Hepatocyte (in vitro differentiated cells): Measurements from ENCODE around the gene CGB5. TPM values are rescaled to one million over a fixed set of nuclear protein-coding genes. Genes with fewer than 3 reads are reported as not detected.

Source experiments
- DNase-seq: peaks from one replicate; pipeline ENCODE4 v3.0.0-alpha.2; 2016; ENCODE audit warnings: low spot score
- H2AFZ ChIP-seq: fragments of 200-600 bp; sonication (generic); 2 replicates; pipeline ENCODE4 v1.6.0; 2016; ENCODE audit warnings: antibody characterized with exemption, mild to moderate bottlenecking
- H3K27ac ChIP-seq: fragments of 200-600 bp; sonication (generic); 2 replicates; pipeline ENCODE4 v1.5.1; 2016; ENCODE audit warnings: mild to moderate bottlenecking
- H3K27me3 ChIP-seq: fragments of 200-600 bp; sonication (generic); 2 replicates; pipeline ENCODE4 v1.6.1; 2016
- H3K36me3 ChIP-seq: fragments of 200-600 bp; sonication (generic); replicated peaks from 2 replicates; pipeline ENCODE4 v1.5.1; 2016; ENCODE audit warnings: low read depth; ENCODE audit not compliant: insufficient read depth
- H3K4me1 ChIP-seq: fragments of 200-600 bp; sonication (generic); 2 replicates; pipeline ENCODE4 v1.5.1; 2016; ENCODE audit warnings: mild to moderate bottlenecking, moderate library complexity; ENCODE audit not compliant: insufficient read depth
- H3K4me2 ChIP-seq: fragments of 200-600 bp; sonication (generic); 2 replicates; pipeline ENCODE4 v1.6.0; 2016
- H3K4me3 ChIP-seq: fragments of 200-600 bp; sonication (generic); 2 replicates; pipeline ENCODE4 v1.5.1; 2016; ENCODE audit warnings: mild to moderate bottlenecking
- H3K79me2 ChIP-seq: fragments of 200-600 bp; sonication (generic); 2 replicates; pipeline ENCODE4 v1.6.0; 2017; ENCODE audit warnings: mild to moderate bottlenecking
- H3K9me2 ChIP-seq: fragments of 200-600 bp; sonication (generic); replicated peaks from 2 replicates; pipeline ENCODE4 v1.6.0; 2017; ENCODE audit warnings: mild to moderate bottlenecking; ENCODE audit not compliant: insufficient read depth
- H3K9me3 ChIP-seq: fragments of 200-600 bp; sonication (generic); 2 replicates; pipeline ENCODE4 v1.5.1; 2016; ENCODE audit warnings: low read depth, mild to moderate bottlenecking
- H4K20me1 ChIP-seq: fragments of 200-600 bp; sonication (generic); 2 replicates; pipeline ENCODE4 v1.6.0; 2016; ENCODE audit warnings: mild to moderate bottlenecking; ENCODE audit not compliant: insufficient read depth, poor library complexity, severe bottlenecking
- CTCF ChIP-seq: fragments of 200-600 bp; sonication (generic); IDR thresholded peaks from 2 replicates; pipeline ENCODE4 v1.5.1; 2016; ENCODE audit warnings: antibody characterized with exemption, mild to moderate bottlenecking; ENCODE audit not compliant: poor library complexity
- EZH2 ChIP-seq: fragments of 200-600 bp; sonication (generic); IDR thresholded peaks from 2 replicates; pipeline ENCODE4 v1.6.1; 2016; ENCODE audit warnings: antibody characterized with exemption, mild to moderate bottlenecking, borderline replicate concordance
- EZH2phosphoT487 ChIP-seq: fragments of 200-600 bp; sonication (generic); IDR thresholded peaks from one replicate; pipeline ENCODE4 v1.6.1; 2018; ENCODE audit warnings: antibody characterized with exemption, mild to moderate bottlenecking, low read depth, moderate library complexity; ENCODE audit not compliant: unreplicated experiment, severe bottlenecking
- WGBS: methylation state at CpG from one replicate; pipeline ENCODE4 v1.1.6; 2016; ENCODE audit warnings: low lambda C conversion rate; ENCODE audit errors: missing lambda C conversion rate; 5-methylcytosine and 5-hydroxymethylcytosine counted together
- polyA plus RNA-seq: library from polyadenylated mRNA; unstranded; fragments of >200 nt; fragmentation: Nextera tagmentation; extraction: Ambion mirVana; gene quantifications from 2 replicates; pipeline ENCODE4 v1.2.1, GENCODE V29; 2016
- total RNA-seq: library from RNA; depleted of rRNA; stranded (reverse); fragments of >200 nt; gene quantifications from 2 replicates; pipeline ENCODE4 v1.2.3, GENCODE V29; 2014

Gene CGB5
- total and polyA plus RNA-seq, 2 experiments from 2014 or later: 0.22 to 1.9 TPM

- peak; percentile 83 for DNase-seq
- Histone ChIP-seq H3K4me1 (peaks cover 7% of the 10 kb centered on the region), H3K36me3 (no peaks in the 10 kb centered on the region), H3K4me2 (peak within 1 kb of the TSS; percentile 91), H3K27me3 (peaks cover 20% of the 10 kb centered on the region), H3K4me3 (peak within 1 kb of the TSS; percentile 25), H4K20me1 (no peaks in the 10 kb centered on the region), H3K9me3 (no peaks in the 10 kb centered on the region), H2AFZ (peak within 1 kb of the TSS; percentile 41), H3K79me2 (no peaks in the 10 kb centered on the region), H3K9me2 (no peaks in the 10 kb centered on the region), H3K27ac (peak within 1 kb of the TSS; percentile 57)
- WGBS: 4% methylated on average over 34 of the region's 53 CpGs
- TF ChIP-seq EZH2 (no peak), EZH2phosphoT487 (no peak), CTCF (no peak)
These were observed 21.3 kb downstream of the CGB5 start, which contains the start of gene NTF4 for GRCh38 chr19:49064768-49065611. Gene NTF4 (minus strand): TSS chr19:49064818. CDS start chr19:49061997, 2,821 bp downstream.

- no peaks in the 10 kb centered on the region for H3K9me2 ChIP-seq
- H3K36me3 ChIP-seq: no peaks in the 10 kb centered on the region
- H4K20me1 ChIP-seq: no peaks in the 10 kb centered on the region
- H3K79me2 ChIP-seq: no peaks in the 10 kb centered on the region
- H3K9me3 ChIP-seq: no peaks in the 10 kb centered on the region
- H2AFZ ChIP-seq: no peak overlapping the region
- H3K4me2 ChIP-seq: no peak overlapping the region
- peaks cover 27% of the 10 kb centered on the region for H3K27me3 ChIP-seq
- no peak for DNase-seq
- H3K4me3 ChIP-seq: no peak overlapping the region
- no peak for TF ChIP-seq EZH2
- no peak for TF ChIP-seq CTCF
- H3K27ac ChIP-seq: no peak overlapping the region
- peaks cover 7% of the 10 kb centered on the region for H3K4me1 ChIP-seq
- WGBS: 62% methylated on average over 9 of the region's 13 CpGs
These were observed 22.4 kb downstream of the CGB5 start for GRCh38 chr19:49065905-49066512.

- WGBS: 64% methylated on average over 3 of the region's 3 CpGs
- Histone ChIP-seq H2AFZ (no peak overlapping the region), H3K4me3 (no peak overlapping the region), H3K4me1 (peaks cover 7% of the 10 kb centered on the region), H3K36me3 (no peaks in the 10 kb centered on the region), H3K79me2 (no peaks in the 10 kb centered on the region), H3K9me3 (no peaks in the 10 kb centered on the region), H3K27ac (no peak overlapping the region), H3K4me2 (no peak overlapping the region), H3K9me2 (no peaks in the 10 kb centered on the region), H3K27me3 (peaks cover 37% of the 10 kb centered on the region), H4K20me1 (no peaks in the 10 kb centered on the region)
- no peak for TF ChIP-seq EZH2phosphoT487
- no peak for TF ChIP-seq CTCF
- no peak for TF ChIP-seq EZH2
- DNase-seq: no peak
These were observed 23.9 kb downstream of the CGB5 start for GRCh38 chr19:49067554-49067953.
